Stimulated activated CD4-positive, alpha-beta T cell treated with anti-CD3 and anti-CD28 coated beads, Interleukin-1b, Interleukin-23, amount 100 ng/mL, for 4 hours (primary cell): ENCODE data around the gene CDH16.
"Not testable (repeated sequence)": the region's sequence is repeated elsewhere in the genome, so short reads cannot be mapped to it uniquely, and the experiment has no call there.

Experiments used
- DNase-seq, 2 donors: peaks; one replicate each; pipeline ENCODE4 v3.0.0-alpha.2; 2020; ENCODE audit warnings: low read depth in 2 of 2

Gene CDH16

DNA sequence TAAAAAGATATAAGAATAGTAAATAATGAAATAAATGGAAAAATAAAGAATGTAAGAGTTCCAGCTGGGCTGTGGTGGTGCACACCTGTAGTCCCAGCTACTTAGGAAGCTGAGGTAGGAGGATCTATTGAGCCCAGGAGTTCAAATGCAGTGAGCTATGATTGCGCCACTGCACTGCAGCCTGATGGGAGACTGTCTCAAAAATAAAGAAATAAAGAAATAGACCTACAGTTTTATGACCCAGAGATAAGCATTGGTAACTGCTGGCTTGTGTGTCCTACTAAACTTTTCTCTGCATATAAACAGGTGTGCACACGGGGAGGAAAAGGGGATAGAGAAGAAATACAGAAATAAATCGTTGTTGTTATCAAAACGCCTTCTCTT lies 46.1 kb downstream of the CDH16 start:
- DNase-seq = no peak

DNA sequence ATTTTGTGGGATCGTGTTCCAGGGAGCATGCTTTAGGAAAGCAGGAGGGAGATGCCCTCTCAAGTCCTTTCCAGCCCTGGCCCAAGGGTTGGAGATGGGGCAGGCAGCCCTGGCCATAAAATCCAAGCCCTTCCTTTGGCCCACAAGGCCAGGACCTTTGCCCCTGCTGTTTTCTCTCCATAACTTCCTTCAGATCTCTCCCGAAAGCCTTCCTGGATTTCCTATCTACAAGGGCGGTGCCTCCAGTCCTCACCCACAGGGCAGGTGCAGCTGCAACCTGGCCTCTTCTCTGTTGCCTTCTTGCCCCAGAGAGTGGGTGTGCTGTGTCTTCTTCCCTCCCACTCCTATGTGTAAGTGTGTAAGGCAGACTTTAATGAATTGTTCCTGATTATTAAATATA lies 46.8 kb downstream of the CDH16 start:
- DNase-seq = no peak

DNA sequence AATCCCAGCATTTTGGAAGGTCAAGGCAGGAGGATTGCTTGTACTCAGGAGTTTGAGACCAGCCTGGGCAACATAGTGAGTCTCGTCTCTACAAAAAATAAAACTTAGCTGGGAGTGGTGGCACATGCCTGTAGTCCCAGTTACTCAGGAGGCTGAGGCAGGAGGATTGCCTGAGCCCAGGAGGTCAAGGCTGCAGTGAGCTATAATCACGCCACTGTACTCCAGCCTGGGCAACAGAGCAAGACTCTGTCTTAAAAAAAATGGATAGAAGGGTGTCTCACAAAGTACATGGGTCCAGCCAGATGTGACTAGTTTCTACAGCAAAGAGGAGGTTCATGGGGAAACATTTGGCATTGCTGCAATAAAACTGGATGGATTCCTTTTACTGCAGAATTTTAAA lies 47.3 kb downstream of the CDH16 start:
- not testable (repeated sequence) for DNase-seq

DNA sequence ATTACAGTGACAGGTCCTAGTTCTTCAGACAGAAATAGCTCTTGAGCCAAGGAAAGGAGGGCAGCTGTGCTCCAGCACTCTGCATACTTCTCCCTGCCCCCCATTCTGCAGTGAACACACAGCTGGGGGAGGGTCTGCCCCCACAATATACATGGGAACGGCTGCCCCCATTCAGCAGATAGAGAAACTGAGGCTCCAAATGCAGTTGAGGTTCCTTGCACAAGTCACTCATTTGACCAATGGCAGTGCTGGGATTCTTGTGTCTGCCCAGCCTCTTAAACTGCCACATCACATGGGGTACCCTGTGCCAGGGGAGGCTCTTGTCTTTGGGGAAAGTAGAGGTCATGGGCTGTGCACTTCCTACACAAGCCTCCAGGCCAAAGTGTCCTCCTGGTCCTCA lies 49.3 kb downstream of the CDH16 start:
- no peak for DNase-seq

DNA sequence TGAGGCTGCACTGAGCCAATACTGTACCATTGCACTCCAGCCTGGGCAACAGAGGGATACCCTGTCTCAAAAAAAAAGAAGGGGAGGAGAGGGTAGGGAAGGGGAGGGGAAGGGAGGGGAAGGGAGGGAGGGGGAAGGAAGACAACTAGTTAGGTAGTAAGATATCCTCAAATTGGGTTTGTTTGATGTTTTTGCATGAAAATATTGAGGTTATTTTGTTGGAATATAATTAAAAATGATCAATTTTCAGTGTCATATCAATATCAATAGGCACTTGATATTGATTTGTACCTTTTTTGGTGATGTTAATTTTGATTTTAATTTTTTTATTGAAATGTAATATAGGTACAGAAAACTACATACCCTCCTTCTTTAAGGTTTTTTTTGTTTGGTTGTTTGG lies 55.0 kb downstream of the CDH16 start:
- DNase-seq = no peak

DNA sequence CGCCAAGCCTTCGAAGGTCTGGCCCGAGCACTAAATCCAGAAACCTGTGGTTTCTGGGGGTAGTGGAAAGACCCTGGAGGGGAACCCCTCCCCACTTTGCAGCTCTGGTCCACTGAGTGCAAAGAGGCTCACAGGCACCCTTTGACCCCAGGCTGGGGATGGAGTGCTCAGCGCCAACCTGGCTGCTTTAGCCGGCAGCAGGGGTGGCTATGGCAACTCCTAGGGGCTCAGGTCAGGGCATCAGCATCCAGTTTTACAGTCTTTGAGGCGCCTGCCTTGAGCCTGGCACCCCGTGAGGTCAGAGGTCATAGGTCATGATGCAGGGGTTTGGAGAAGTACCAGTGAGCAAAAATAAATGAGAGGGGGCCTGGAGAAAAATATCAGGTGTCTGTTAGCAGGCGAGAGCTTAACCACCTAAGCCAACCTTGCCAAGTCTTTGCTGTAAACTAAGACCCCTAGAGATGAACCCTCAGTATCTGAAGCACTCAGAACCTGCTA lies 56.6 kb downstream of the CDH16 start:
- DNase-seq = no peak

DNA sequence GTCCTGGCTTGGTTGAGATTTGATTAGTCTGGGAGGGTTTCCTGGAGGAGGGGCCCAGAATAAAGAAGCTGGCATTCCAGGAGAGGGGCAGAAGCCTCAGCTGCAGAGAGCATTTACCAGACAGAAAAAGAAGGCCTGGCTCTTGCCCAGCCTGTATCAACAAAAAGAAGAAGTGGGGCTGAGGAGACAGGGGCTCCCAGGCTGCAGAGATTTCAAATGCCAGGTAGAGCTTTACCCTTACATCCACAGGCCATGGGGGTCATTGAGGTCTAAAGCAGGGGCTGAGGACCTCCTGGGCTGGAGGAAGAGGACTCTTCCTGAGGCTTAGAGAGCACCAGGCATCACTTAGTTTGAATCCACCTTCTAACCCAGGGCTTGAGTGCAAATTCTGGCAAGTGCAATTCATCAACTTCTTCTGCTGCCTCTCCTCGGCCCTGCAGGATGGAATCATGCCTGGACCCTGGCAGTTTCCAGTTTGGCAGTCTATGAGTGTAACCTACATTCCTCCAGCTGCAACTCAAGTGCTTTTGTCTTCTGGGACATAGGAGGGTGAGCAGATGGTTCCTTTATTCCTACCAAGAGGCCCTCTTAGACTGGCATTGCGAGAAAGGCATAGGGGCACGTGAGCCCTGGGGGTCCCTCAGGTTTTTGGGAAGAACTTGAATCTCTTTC lies 59.2 kb downstream of the CDH16 start:
- no peak for DNase-seq

DNA sequence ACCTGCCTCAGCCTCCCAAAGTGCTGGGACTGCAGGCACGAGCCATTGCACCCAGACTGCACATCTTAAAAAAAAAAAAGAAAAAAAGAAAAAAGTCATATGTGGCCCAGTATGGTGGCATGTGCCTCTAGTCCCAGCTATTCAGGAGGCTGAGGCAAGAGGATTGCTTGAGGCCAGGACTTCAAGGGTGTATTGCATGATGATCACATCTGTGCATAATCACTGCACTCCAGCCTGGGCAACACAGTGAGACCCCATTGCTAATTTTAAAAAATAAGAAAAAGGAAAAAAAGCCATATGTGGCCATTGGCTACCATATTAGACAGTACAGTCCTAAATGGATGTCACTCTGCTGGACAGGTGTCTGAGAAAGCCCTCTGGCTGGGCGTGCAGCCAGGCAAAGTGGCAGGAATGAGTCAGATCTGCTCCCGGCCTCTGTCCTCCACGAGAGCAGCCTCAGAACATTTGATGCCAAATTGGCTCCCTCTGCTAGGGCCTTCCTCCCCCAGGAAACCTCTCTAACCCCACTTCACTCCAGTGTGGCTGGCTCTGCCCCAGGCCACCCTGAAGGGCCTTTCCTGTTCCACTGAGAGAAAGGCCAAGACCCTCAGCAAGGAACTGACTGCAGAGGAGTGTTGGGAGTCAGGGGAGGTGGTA lies 59.8 kb downstream of the CDH16 start:
- no peak for DNase-seq
